Measurements from ENCODE around the gene ABCC1.

The ABCC1 gene

GRCh38 chr16:15958703-15959348 is 9.4 kb downstream of the ABCC1 start:
- TF ChIP-seq CTCF (conservative IDR thresholded peaks at IDR 0.05; ENCODE audit: low read depth) = no peak
- CTCF ChIA-PET = no interaction called here
- H3K27ac ChIP-seq = peak overlapping the region; percentile 53
- POLR2A ChIA-PET (ENCODE audit: low non-redundant PET) = no interaction called here
- DNase-seq (ENCODE audit: low spot score) = no peak

- CTCF ChIA-PET = no interaction called here
Measured at GRCh38 chr16:15960124-15960971, 10.9 kb downstream of the ABCC1 start.

GRCh38 chr16:15961060-15961511 is 11.7 kb downstream of the ABCC1 start:
- ChIA-PET POLR2A (ENCODE audit: low non-redundant PET) (no interaction called here), CTCF (no interaction called here)
- DNase-seq (ENCODE audit: low spot score) = no peak
- peak overlapping the region; percentile 54 for H3K27ac ChIP-seq
- no peak for TF ChIP-seq CTCF (conservative IDR thresholded peaks at IDR 0.05; ENCODE audit: low read depth)

More at GRCh38 chr16:15960124-15960971, 10.9 kb downstream of the ABCC1 start:
- TF ChIP-seq CTCF (conservative IDR thresholded peaks at IDR 0.05; ENCODE audit: low read depth) = no peak
- no peak for DNase-seq (ENCODE audit: low spot score)
- POLR2A ChIA-PET (ENCODE audit: low non-redundant PET) = no interaction called here
- peak overlapping the region; percentile 54 for H3K27ac ChIP-seq

GRCh38 chr16:15961571-15962090 is 12.2 kb downstream of the ABCC1 start:
- no peak for TF ChIP-seq CTCF (conservative IDR thresholded peaks at IDR 0.05; ENCODE audit: low read depth)
- no peak overlapping the region for H3K27ac ChIP-seq
- no peak for DNase-seq (ENCODE audit: low spot score)
- ChIA-PET CTCF (no interaction called here), POLR2A (ENCODE audit: low non-redundant PET) (no interaction called here)

GRCh38 chr16:15963307-15963910 is 14.0 kb downstream of the ABCC1 start:
- peak overlapping the region; percentile 86 for H3K27ac ChIP-seq
- POLR2A ChIA-PET (ENCODE audit: low non-redundant PET) = no interaction called here
- CTCF ChIA-PET = no interaction called here
- no peak for DNase-seq (ENCODE audit: low spot score)
- TF ChIP-seq CTCF (conservative IDR thresholded peaks at IDR 0.05; ENCODE audit: low read depth) = no peak

GRCh38 chr16:15966420-15966819 is 17.0 kb downstream of the ABCC1 start:
- peak overlapping the region; percentile 96 for H3K27ac ChIP-seq
- CTCF ChIA-PET = interaction anchor here (0.6 kb wide), 1 partner anchor 30 kb away, joined by 5 read pairs; no protein-coding TSS in a partner anchor
- POLR2A ChIA-PET (ENCODE audit: low non-redundant PET) = interaction anchor here (0.5 kb wide), 1 partner anchor 501 kb away, joined by 4 read pairs; no protein-coding TSS in a partner anchor
- DNase-seq (ENCODE audit: low spot score) = no peak
- TF ChIP-seq CTCF (conservative IDR thresholded peaks at IDR 0.05; ENCODE audit: low read depth) = no peak
